HFFc6 (cell line): ENCODE measurements around the gene STAP2. TPM values are rescaled to one million over a fixed set of nuclear protein-coding genes. Genes with fewer than 3 reads are reported as not detected.

Source experiments
- DNase-seq: peaks from one replicate; pipeline ENCODE4 v3.0.0-alpha.2; 2018
- H3K27ac Mint-ChIP-seq: 2 replicates; pipeline ENCODE4 v1.8.0; 2020; ENCODE audit warnings: mild to moderate bottlenecking, mixed read lengths
- H3K27me3 Mint-ChIP-seq: 2 replicates; pipeline ENCODE4 v1.8.0; 2021; ENCODE audit warnings: mild to moderate bottlenecking, moderate library complexity, mixed read lengths; ENCODE audit not compliant: insufficient read depth
- H3K36me3 Mint-ChIP-seq: 2 replicates; pipeline ENCODE4 v1.8.0; 2021; ENCODE audit warnings: low read depth, mixed read lengths
- H3K4me1 Mint-ChIP-seq: 2 replicates; pipeline ENCODE4 v1.8.0; 2020; ENCODE audit warnings: low read depth, mixed read lengths
- H3K4me3 Mint-ChIP-seq: 2 replicates; pipeline ENCODE4 v1.8.0; 2020; ENCODE audit warnings: mild to moderate bottlenecking, moderate library complexity, mixed read lengths
- H3K9me3 Mint-ChIP-seq: 2 replicates; pipeline ENCODE4 v1.8.0; 2020; ENCODE audit warnings: mild to moderate bottlenecking, mixed read lengths
- total RNA-seq, 6 experiments: library from RNA; stranded (reverse); fragmentation: NEBNext Ultra II Directional; extraction: Animal tissue kit (Norgen Biotek cat#: 25700); gene quantifications; 2 replicates in 1 of 6; 3 replicates in 5 of 6; pipeline ENCODE4 v1.2.3, GENCODE V29; 2021
- TF ChIP-seq, protein P1 (sequence below): fragments of 200-600 bp; sonication (generic); IDR thresholded peaks from 2 replicates; pipeline ENCODE4 v1.5.0; 2021; ENCODE audit warnings: antibody characterized with exemption, mild to moderate bottlenecking

STAP2 gene
- total RNA-seq, 6 experiments from 2014 or later, result 0.24 to 2.7 (median 1.9) TPM

DNA sequence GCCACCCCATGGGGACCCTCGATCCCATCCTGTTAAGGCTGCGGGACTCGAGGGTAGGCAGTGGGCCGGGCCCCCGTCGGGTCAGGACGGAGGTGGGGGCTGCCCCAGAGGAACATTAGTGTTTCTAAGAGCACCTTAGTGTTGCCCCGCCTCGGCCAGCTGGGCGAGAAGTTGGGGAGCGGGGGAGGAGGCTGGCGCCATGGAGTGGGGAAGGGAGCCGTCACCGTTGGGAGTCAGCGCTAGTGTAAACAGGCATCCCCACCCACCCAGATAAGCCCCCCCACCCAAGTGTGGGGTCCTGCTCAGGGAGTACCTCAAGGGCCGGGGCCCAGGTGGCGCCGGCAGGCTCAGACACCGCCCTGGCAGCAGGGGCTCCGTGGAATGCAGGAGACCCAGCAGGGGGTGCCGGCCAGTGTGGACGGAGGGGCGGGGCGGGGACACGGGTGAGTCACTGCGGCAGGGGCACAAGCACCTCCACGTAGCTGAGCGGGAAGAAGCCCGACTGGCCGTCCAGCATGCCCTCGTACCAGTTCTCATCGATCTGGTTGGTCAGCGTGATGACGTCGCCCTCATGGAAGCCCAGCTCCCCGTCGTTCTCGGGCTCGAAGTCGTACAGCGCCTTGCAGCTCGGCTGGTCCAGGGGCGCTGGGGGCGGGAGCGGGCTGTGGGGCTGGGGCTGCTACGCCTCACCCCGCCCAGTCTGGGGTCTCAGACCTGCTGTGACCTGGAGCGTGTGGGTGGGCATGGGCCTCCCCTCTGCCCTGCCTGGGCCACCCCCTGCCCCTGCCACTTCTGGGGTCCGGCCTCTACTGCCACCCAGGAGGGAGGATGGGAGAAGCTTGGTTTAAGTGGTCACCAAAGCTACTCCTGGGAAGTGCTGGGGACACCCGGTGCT, 22.8 kb upstream of the STAP2 start:
- no peak for DNase-seq
- Mint-ChIP-seq H3K9me3 (no peaks in the 10 kb centered on the region), H3K27ac (no peak overlapping the region), H3K4me1 (no peaks in the 10 kb centered on the region), H3K27me3 (peaks cover 4% of the 10 kb centered on the region), H3K36me3 (no peaks in the 10 kb centered on the region), H3K4me3 (no peak overlapping the region)
- TF ChIP-seq, protein P1, sequence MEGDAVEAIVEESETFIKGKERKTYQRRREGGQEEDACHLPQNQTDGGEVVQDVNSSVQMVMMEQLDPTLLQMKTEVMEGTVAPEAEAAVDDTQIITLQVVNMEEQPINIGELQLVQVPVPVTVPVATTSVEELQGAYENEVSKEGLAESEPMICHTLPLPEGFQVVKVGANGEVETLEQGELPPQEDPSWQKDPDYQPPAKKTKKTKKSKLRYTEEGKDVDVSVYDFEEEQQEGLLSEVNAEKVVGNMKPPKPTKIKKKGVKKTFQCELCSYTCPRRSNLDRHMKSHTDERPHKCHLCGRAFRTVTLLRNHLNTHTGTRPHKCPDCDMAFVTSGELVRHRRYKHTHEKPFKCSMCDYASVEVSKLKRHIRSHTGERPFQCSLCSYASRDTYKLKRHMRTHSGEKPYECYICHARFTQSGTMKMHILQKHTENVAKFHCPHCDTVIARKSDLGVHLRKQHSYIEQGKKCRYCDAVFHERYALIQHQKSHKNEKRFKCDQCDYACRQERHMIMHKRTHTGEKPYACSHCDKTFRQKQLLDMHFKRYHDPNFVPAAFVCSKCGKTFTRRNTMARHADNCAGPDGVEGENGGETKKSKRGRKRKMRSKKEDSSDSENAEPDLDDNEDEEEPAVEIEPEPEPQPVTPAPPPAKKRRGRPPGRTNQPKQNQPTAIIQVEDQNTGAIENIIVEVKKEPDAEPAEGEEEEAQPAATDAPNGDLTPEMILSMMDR, result no peak

DNA sequence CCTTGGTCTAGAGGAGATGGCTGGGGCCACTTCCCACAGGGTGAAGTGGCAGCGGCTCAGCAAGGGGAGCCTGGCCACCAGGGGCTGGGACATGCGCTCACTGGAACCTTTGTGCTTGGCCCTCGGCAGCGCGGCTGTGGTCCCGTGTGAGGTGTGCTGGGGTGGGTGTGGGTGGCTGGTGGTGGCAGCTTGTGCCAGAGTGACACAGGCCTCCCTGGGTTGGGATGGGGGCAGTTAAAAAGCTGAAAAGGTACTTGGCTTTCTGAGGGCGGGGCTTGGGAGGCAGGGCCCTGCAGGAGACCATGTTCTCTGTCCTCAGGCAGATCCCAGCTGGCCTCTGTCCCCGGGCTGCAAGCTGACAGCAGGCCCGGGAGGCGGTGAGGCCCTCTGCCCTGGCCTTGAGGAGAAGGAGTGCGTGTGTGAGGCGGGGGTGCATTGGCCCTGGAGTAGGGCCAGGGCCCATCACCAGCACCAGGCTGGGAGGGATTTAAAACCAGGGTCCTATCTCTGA, 22.1 kb upstream of the STAP2 start:
- Mint-ChIP-seq H3K27me3 (peaks cover 7% of the 10 kb centered on the region), H3K4me1 (no peaks in the 10 kb centered on the region), H3K9me3 (no peaks in the 10 kb centered on the region), H3K27ac (no peak overlapping the region), H3K36me3 (no peaks in the 10 kb centered on the region), H3K4me3 (no peak overlapping the region)
- TF ChIP-seq, protein P1, result no peak
- DNase-seq, result no peak

DNA sequence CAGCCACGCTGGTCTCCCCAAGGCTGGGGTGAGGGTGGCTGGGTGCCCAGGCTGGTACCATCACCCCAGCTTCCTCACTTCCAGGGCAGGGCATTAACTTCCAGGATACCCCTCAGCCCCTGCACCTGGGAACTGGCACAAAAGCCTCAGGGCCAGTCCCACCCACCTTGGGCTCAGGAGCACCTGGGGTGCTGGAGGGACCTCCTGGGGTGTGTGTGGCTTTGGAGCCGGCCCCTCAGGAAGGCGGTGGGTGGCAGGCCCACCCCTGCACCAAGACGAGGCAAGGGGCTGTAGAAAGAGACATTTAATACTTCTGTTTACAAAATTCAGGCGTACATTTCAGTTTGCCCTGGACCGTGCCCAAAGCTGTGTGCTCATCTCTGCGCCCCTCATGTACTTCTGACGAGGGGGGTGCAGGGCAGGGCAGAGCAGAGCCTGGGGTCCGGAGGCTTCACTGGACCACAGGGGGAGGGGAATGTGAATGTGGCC, 21.5 kb upstream of the STAP2 start:
- H3K4me1 Mint-ChIP-seq, result no peaks in the 10 kb centered on the region
- no peak overlapping the region for H3K4me3 Mint-ChIP-seq
- peaks cover 7% of the 10 kb centered on the region for H3K27me3 Mint-ChIP-seq
- H3K36me3 Mint-ChIP-seq, result no peaks in the 10 kb centered on the region
- H3K9me3 Mint-ChIP-seq, result no peaks in the 10 kb centered on the region
- no peak overlapping the region for H3K27ac Mint-ChIP-seq
- TF ChIP-seq, protein P1, result no peak
- DNase-seq, result no peak

DNA sequence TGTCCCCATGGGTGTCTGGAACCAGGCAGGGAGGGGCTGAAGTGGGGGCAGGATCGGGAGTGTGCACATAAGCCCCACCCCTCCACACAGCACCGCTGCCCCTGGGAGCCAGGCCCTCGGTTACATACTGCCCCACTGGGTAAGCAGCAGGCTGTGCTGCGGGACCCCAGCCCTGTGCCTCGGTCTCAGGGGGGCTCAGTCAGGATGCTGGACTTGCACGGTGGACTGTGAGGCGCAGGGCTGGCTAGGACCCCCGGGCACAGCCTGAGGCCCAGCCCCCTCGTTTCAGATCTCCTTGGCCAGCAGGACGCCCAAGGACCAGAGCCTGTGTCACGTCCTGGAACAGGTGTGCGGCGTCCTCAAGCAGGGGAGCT, 21.0 kb upstream of the STAP2 start:
- Mint-ChIP-seq H3K27ac (no peak overlapping the region), H3K9me3 (no peaks in the 10 kb centered on the region), H3K36me3 (no peaks in the 10 kb centered on the region), H3K27me3 (peaks cover 7% of the 10 kb centered on the region), H3K4me3 (no peak overlapping the region), H3K4me1 (no peaks in the 10 kb centered on the region)
- no peak for DNase-seq
- TF ChIP-seq, protein P1, result no peak

DNA sequence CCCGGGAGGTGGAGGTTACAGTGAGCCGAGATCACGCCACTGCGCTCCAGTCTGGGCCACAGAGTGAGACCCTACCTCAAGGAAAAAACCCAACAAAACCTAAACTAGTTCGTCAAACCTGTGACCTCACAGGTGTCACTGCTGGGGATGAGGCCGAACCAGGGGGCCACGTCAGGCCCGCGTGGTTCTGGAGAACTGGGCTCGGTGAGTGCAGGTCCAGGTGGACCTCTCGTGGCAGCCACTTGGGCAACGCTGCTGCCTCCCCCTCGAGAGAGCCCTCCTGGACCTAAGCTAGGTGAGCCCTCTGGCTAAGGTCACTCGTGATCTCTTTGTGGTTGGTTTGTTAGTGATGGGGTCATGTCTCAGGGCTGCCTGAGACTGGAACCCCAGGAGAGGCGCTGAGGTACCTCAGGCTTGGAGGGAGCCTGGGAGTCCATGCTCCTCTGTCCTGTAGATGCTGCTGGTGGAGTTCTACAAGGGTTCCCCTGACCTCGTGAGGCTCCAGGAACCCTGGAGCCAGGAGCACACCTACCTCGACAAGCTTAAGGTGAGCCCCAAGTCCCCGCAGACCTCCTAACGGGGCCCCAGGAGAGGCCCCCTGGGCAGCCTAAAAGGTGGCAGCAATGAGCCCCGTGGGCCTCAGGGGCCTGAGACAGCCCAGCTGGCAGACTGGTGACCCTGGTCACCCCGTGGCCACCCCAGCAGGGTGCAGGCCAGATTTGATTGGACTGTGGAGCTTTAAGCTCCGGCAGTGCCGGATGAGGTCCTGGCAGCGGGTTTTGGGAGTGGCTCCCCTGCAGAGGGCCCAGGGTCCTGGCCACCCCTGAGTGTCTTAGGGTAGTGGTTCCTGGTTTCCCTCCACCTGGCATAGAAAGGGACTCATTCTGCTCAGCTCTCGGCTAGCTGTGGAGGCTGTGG, 20.3 kb upstream of the STAP2 start:
- no peaks in the 10 kb centered on the region for H3K36me3 Mint-ChIP-seq
- no peaks in the 10 kb centered on the region for H3K9me3 Mint-ChIP-seq
- no peak overlapping the region; the same call in 1 of the 2 replicates for H3K27ac Mint-ChIP-seq
- TF ChIP-seq, protein P1, result no peak
- DNase-seq, result no peak
- H3K4me1 Mint-ChIP-seq, result no peaks in the 10 kb centered on the region
- no peak overlapping the region for H3K4me3 Mint-ChIP-seq
- H3K27me3 Mint-ChIP-seq, result peaks cover 7% of the 10 kb centered on the region
